HEK293 (cell line): Measurements from ENCODE around the gene STN1.

Source experiments
- CTCF ChIA-PET: fragments of 350-600 bp; formaldehyde crosslinking; extraction: SDS; loops from one replicate; lab custom pipeline; 2021; ENCODE audit warnings: antibody characterized with exemption; lab: Yijun Ruan, JAX
- POLR2A ChIA-PET: fragments of 300-600 bp; formaldehyde crosslinking; extraction: SDS; loops from one replicate; lab custom pipeline; 2020; ENCODE audit warnings: antibody characterized with exemption, inconsistent platforms; lab: Yijun Ruan, JAX
- H3K27ac ChIP-seq: fragments of 200-500 bp; sonication (Bioruptor generic); 2 replicates; pipeline ENCODE4 v1.5.1; 2014; ENCODE audit warnings: low read depth, low read length, control low read depth, inconsistent platforms; ENCODE audit errors: extremely low read depth
- H3K36me3 ChIP-seq, 2 experiments: fragments of 200-500 bp in 1 of 2; sonication (Bioruptor generic) in 1 of 2; 1 replicate in 1 of 2; 2 replicates in 1 of 2; pipeline ENCODE4 v1.5.1; 2014 to 2017; ENCODE audit warnings: inconsistent platforms in 2 of 2, low read length in 2 of 2; ENCODE audit not compliant: control insufficient read depth in 2 of 2, insufficient read depth in 1 of 2
- H3K4me1 ChIP-seq: fragments of 200-500 bp; sonication (Bioruptor generic); 2 replicates; pipeline ENCODE4 v1.5.1; 2014; ENCODE audit warnings: mild to moderate bottlenecking, low read length, inconsistent platforms; ENCODE audit not compliant: control insufficient read depth, insufficient read depth
- H3K4me3 ChIP-seq: 2 replicates; pipeline ENCODE4 v1.5.1; 2011; ENCODE audit warnings: low read depth, mild to moderate bottlenecking, control low read depth, low read length, moderate library complexity
- H3K9me3 ChIP-seq: fragments of 200-500 bp; sonication (Bioruptor generic); 2 replicates; pipeline ENCODE4 v1.5.1; 2014; ENCODE audit warnings: low read depth, low read length, inconsistent platforms; ENCODE audit not compliant: control insufficient read depth, insufficient read depth
- GLI2 ChIP-seq: fragments of 450-650 bp; formaldehyde crosslinking; IDR thresholded peaks from 2 replicates; pipeline ENCODE4; 2017; ENCODE audit warnings: missing biosample characterization, missing genetic modification characterization, low read depth, borderline replicate concordance
- GLIS1 ChIP-seq: fragments of 450-650 bp; formaldehyde crosslinking; IDR thresholded peaks from 2 replicates; pipeline ENCODE4 v1.5.1; 2016; ENCODE audit warnings: missing biosample characterization, missing genetic modification characterization
- KLF16 ChIP-seq: fragments of 450-650 bp; formaldehyde crosslinking; IDR thresholded peaks from 2 replicates; pipeline ENCODE4 v1.5.1; 2017; ENCODE audit warnings: missing biosample characterization, missing genetic modification characterization
- KLF7 ChIP-seq: fragments of 450-650 bp; formaldehyde crosslinking; IDR thresholded peaks from 2 replicates; pipeline ENCODE4 v1.5.1; 2016; ENCODE audit warnings: missing biosample characterization, missing genetic modification characterization, borderline replicate concordance
- KLF9 ChIP-seq: fragments of 450-650 bp; formaldehyde crosslinking; IDR thresholded peaks from 2 replicates; pipeline ENCODE4 v1.5.1; 2016; ENCODE audit warnings: missing biosample characterization, missing genetic modification characterization, low read depth
- SCRT1 ChIP-seq: fragments of 450-650 bp; formaldehyde crosslinking; IDR thresholded peaks from 2 replicates; pipeline ENCODE4 v1.5.1; 2016; ENCODE audit warnings: missing biosample characterization, missing genetic modification characterization, borderline replicate concordance
- YY1 ChIP-seq: fragments of 450-650 bp; formaldehyde crosslinking; IDR thresholded peaks from 2 replicates; pipeline ENCODE4 v1.5.1; 2018; ENCODE audit warnings: missing biosample characterization, missing genetic modification characterization
- ZBTB1 ChIP-seq: fragments of 450-650 bp; formaldehyde crosslinking; IDR thresholded peaks from 2 replicates; pipeline ENCODE4 v1.5.1; 2016; ENCODE audit warnings: missing biosample characterization, missing genetic modification characterization
- ZFHX2 ChIP-seq: fragments of 450-650 bp; formaldehyde crosslinking; conservative IDR thresholded peaks from 2 replicates; pipeline ENCODE4 v1.5.1; 2016; ENCODE audit warnings: missing biosample characterization, missing genetic modification characterization
- ZFP37 ChIP-seq: fragments of 450-650 bp; formaldehyde crosslinking; IDR thresholded peaks from 2 replicates; pipeline ENCODE4 v1.5.1; 2016; ENCODE audit warnings: missing biosample characterization, missing genetic modification characterization
- ZIC2 ChIP-seq: fragments of 450-650 bp; formaldehyde crosslinking; IDR thresholded peaks from 2 replicates; pipeline ENCODE4 v1.5.1; 2016; ENCODE audit warnings: missing biosample characterization, missing genetic modification characterization
- ZNF155 ChIP-seq: fragments of 450-650 bp; formaldehyde crosslinking; IDR thresholded peaks from 2 replicates; pipeline ENCODE4 v1.5.1; 2016; ENCODE audit warnings: missing biosample characterization, missing genetic modification characterization
- ZNF16 ChIP-seq: fragments of 450-650 bp; formaldehyde crosslinking; IDR thresholded peaks from 2 replicates; pipeline ENCODE4 v1.5.1; 2016; ENCODE audit warnings: low read depth, missing biosample characterization, missing genetic modification characterization
- ZNF19 ChIP-seq: fragments of 450-650 bp; formaldehyde crosslinking; IDR thresholded peaks from 2 replicates; pipeline ENCODE4; 2016; ENCODE audit warnings: missing biosample characterization, missing genetic modification characterization, low read depth
- ZNF202 ChIP-seq: fragments of 450-650 bp; formaldehyde crosslinking; IDR thresholded peaks from 2 replicates; pipeline ENCODE4 v1.5.1; 2016; ENCODE audit warnings: missing biosample characterization, missing genetic modification characterization, borderline replicate concordance
- ZNF221 ChIP-seq: fragments of 450-650 bp; formaldehyde crosslinking; IDR thresholded peaks from 2 replicates; pipeline ENCODE4 v1.5.1; 2017; ENCODE audit warnings: missing biosample characterization, missing genetic modification characterization, borderline replicate concordance
- ZNF416 ChIP-seq: fragments of 450-650 bp; formaldehyde crosslinking; IDR thresholded peaks from 2 replicates; pipeline ENCODE4 v1.5.1; 2016; ENCODE audit warnings: missing biosample characterization, missing genetic modification characterization
- ZNF426 ChIP-seq: fragments of 450-650 bp; formaldehyde crosslinking; IDR thresholded peaks from 2 replicates; pipeline ENCODE4 v1.5.1; 2017; ENCODE audit warnings: missing biosample characterization, missing genetic modification characterization, mild to moderate bottlenecking, inconsistent platforms, moderate library complexity
- ZNF48 ChIP-seq: fragments of 450-650 bp; formaldehyde crosslinking; IDR thresholded peaks from 2 replicates; pipeline ENCODE4 v1.5.1; 2016; ENCODE audit warnings: missing biosample characterization, missing genetic modification characterization
- ZNF513 ChIP-seq: fragments of 450-650 bp; IDR thresholded peaks from 2 replicates; pipeline ENCODE4 v1.5.1; 2018; ENCODE audit warnings: missing biosample characterization, missing genetic modification characterization
- ZNF626 ChIP-seq: fragments of 450-650 bp; sonication (Bioruptor Pico); formaldehyde crosslinking; IDR thresholded peaks from 2 replicates; pipeline ENCODE4 v1.5.1; 2018; ENCODE audit warnings: missing biosample characterization, missing genetic modification characterization, inconsistent platforms
- ZNF670 ChIP-seq: fragments of 450-650 bp; formaldehyde crosslinking; IDR thresholded peaks from 2 replicates; pipeline ENCODE4 v1.5.1; 2016; ENCODE audit warnings: missing biosample characterization, missing genetic modification characterization, low read depth
- ZNF785 ChIP-seq: fragments of 450-650 bp; formaldehyde crosslinking; IDR thresholded peaks from 2 replicates; pipeline ENCODE4 v1.5.1; 2016; ENCODE audit warnings: missing biosample characterization, missing genetic modification characterization
- TF ChIP-seq, protein P1 (sequence below): sonication (generic); formaldehyde crosslinking; IDR thresholded peaks from 2 replicates; pipeline ENCODE4 v1.8.1; 2022; ENCODE audit warnings: mild to moderate bottlenecking, moderate library complexity, missing genetic modification reagents

Gene STN1

DNA sequence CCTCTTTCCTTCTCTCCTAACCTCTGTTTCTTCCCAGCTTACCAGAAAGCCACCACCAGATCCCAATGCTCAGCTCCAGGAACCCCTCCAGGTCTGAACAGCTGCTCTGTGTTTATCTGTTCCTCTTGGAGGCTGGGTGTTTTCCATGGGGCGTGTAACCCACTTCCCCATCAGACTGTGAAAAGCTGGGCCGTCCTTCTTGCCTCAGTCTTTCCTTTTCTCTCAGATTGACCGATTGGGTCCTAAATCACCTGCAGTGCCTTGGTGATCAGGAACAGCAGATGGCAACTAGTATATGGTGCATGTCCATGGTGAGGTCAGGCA, 67.5 kb downstream of the STN1 start:
- TF ChIP-seq ZNF155 (no peak), ZFHX2 (tag by site-specific recombination) (no peak)
- Histone ChIP-seq H3K36me3 (peaks cover 0 to 2% of the 10 kb centered on the region in 2 experiments; a peak in 1 of 3 replicates), H3K27ac (no peak overlapping the region), H3K4me3 (no peak overlapping the region), H3K9me3 (no peaks in the 10 kb centered on the region), H3K4me1 (peaks cover 4% of the 10 kb centered on the region; the same call in 1 of the 2 replicates)
- ChIA-PET POLR2A (no interaction called here), CTCF (interaction anchor here (1.9 kb wide), 1 partner anchor 8 kb away, joined by 8 read pairs; no protein-coding TSS in a partner anchor)

- ChIA-PET CTCF (interaction anchor here (0.6 to 1.9 kb wide), 2 partner anchors 7 to 442 kb away, joined by 3 to 8 read pairs; no protein-coding TSS in a partner anchor), POLR2A (no interaction called here)
- H3K27ac ChIP-seq = no peak overlapping the region
- peaks cover 4% of the 10 kb centered on the region; the same call in 1 of the 2 replicates for H3K4me1 ChIP-seq
- peaks cover 0 to 2% of the 10 kb centered on the region in 2 experiments; a peak in 1 of 3 replicates for H3K36me3 ChIP-seq
- TF ChIP-seq ZNF221 (tag by site-specific recombination) (no peak), ZNF670 (no peak), ZBTB1 (tag by site-specific recombination) (no peak)
- no peaks in the 10 kb centered on the region for H3K9me3 ChIP-seq
- H3K4me3 ChIP-seq = no peak overlapping the region
These were observed 68.0 kb downstream of the STN1 start for GRCh38 chr10:103849880-103850571.

- H3K36me3 ChIP-seq = peaks cover 0 to 2% of the 10 kb centered on the region in 2 experiments; a peak in 1 of 3 replicates
- peaks cover under 1% of the 10 kb centered on the region; the same call in 1 of the 2 replicates for H3K4me1 ChIP-seq
- no peak overlapping the region for H3K27ac ChIP-seq
- no peaks in the 10 kb centered on the region for H3K9me3 ChIP-seq
- CTCF ChIA-PET = interaction anchor here (0.5 to 1.8 kb wide), 6 partner anchors 9 to 456 kb away, joined by 3 to 9 read pairs (median 3); no protein-coding TSS in a partner anchor
- no peak overlapping the region for H3K4me3 ChIP-seq
- TF ChIP-seq ZNF426 (tag by site-specific recombination) = no peak
- TF ChIP-seq, all 188 proteins: peak for 0
- POLR2A ChIA-PET = no interaction called here
These were observed 68.6 kb downstream of the STN1 start for GRCh38 chr10:103849212-103849877.

DNA sequence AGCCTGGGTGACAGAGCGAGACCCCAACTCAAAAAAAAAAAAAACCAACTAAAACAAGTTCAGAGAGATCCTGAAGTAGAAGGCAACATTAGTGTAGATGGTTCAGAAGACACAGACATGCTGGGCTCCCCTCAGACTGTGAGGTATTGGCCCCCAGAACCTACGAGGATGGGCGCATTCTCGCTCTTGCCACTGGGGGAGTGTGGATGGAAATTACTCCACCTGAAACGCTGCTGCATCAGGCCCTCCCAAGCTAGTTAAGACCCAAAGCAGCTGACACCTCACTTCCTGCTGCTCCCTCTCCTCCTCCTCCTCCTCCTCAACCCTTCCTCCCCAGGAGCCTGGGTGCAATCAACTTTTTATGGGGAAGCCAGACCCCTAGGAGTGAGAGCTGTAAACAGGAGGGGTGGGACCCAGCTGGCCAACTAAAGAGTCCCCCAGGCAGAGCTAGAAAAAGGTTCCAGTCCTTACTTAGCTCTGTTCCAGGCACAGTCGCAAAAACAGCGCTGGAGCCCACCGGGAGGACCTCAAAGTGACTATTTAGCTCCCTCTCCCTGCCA, 70.0 kb downstream of the STN1 start:
- H3K4me1 ChIP-seq = no peaks in the 10 kb centered on the region
- no peak for TF ChIP-seq ZNF19
- no peak for TF ChIP-seq ZNF416
- TF ChIP-seq SCRT1 (tag by site-specific recombination) = no peak
- no peak for TF ChIP-seq KLF7 (tag by site-specific recombination)
- TF ChIP-seq ZNF513 (tag by site-specific recombination) = peak; percentile 41; the same call in 1 of the 2 replicates
- TF ChIP-seq GLI2 (tag by site-specific recombination) = no peak
- no peak for TF ChIP-seq ZNF626 (tag by site-specific recombination)
- TF ChIP-seq ZFP37 (tag by site-specific recombination) = no peak
- TF ChIP-seq KLF9 (tag by site-specific recombination) = no peak
- TF ChIP-seq KLF16 = no peak
- peak; percentile 75 for TF ChIP-seq ZIC2 (tag by site-specific recombination)
- TF ChIP-seq YY1 (tag by site-specific recombination) = no peak
- no peak for TF ChIP-seq ZNF16 (tag by site-specific recombination)
- TF ChIP-seq, protein P1, sequence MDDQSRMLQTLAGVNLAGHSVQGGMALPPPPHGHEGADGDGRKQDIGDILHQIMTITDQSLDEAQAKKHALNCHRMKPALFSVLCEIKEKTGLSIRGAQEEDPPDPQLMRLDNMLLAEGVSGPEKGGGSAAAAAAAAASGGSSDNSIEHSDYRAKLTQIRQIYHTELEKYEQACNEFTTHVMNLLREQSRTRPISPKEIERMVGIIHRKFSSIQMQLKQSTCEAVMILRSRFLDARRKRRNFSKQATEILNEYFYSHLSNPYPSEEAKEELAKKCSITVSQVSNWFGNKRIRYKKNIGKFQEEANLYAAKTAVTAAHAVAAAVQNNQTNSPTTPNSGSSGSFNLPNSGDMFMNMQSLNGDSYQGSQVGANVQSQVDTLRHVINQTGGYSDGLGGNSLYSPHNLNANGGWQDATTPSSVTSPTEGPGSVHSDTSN (CRISPR knock-in tag) = no peak
- TF ChIP-seq GLIS1 = peak; percentile 71
- no peak for TF ChIP-seq ZNF785 (tag by site-specific recombination)
- no peak for TF ChIP-seq ZNF48 (tag by site-specific recombination)
- no peak for TF ChIP-seq ZNF202 (tag by site-specific recombination)

More for the DNA sequence above, 70.0 kb downstream of the STN1 start:
- ChIA-PET POLR2A (interaction anchor here (0.6 kb wide), 1 partner anchor 426 kb away, joined by 3 read pairs; no protein-coding TSS in a partner anchor), CTCF (interaction anchor here (0.6 to 1.9 kb wide), 7 partner anchors 9 to 993 kb away, joined by 3 to 9 read pairs (median 3); no protein-coding TSS in a partner anchor)
- peaks cover 0 to 2% of the 10 kb centered on the region in 2 experiments; a peak in 1 of 3 replicates for H3K36me3 ChIP-seq
- H3K9me3 ChIP-seq = no peaks in the 10 kb centered on the region
- H3K27ac ChIP-seq = no peak overlapping the region
- H3K4me3 ChIP-seq = no peak overlapping the region
